Right lobe of liver (tissue), 6 donors: ENCODE data around the gene TRIM66. TPM values are rescaled to one million over a fixed set of nuclear protein-coding genes. Genes with fewer than 3 reads are reported as not detected.
A peak's percentile ranks its signal among the peaks of the same experiment; 100 is the strongest.

Experiments used
- ATAC-seq, 4 donors: fragments of 200-7000 bp; cut with Tn5 transposase; one replicate each; pipeline ENCODE4 v1.9.1; 2020; ENCODE audit warnings: mild to moderate bottlenecking in 4 of 4, moderate library complexity in 4 of 4
- DNase-seq, 3 donors: peaks; one replicate each; pipeline ENCODE4 v3.0.0-alpha.2; 2020
- H3K27ac ChIP-seq, 3 donors: fragments of 200-600 bp; one replicate each; pipeline ENCODE4 v1.8.0; 2022
- H3K27me3 ChIP-seq, 2 donors: fragments of 200-600 bp; one replicate each; pipeline ENCODE4 v1.8.0; 2022
- H3K36me3 ChIP-seq, 4 donors: fragments of 200-600 bp; sonication (generic) in 1 of 4; one replicate each; pipeline versions ENCODE4 v1.5.1 to v1.8.0; 2017 to 2022; ENCODE audit warnings: control low read depth in 1 of 4
- H3K4me1 ChIP-seq, 4 donors: fragments of 200-600 bp; sonication (generic) in 1 of 4; one replicate each; pipeline versions ENCODE4 v1.5.1 to v1.8.0; 2017 to 2022; ENCODE audit warnings: control low read depth in 1 of 4
- H3K4me3 ChIP-seq, 3 donors: fragments of 200-600 bp; one replicate each; pipeline ENCODE4 v1.8.0; 2022
- H3K9me3 ChIP-seq, 4 donors: fragments of 200-600 bp; sonication (generic) in 1 of 4; one replicate each; pipeline versions ENCODE4 v1.5.1 to v1.8.0; 2017 to 2022; ENCODE audit warnings: control low read depth in 1 of 4
- POLR2A ChIP-seq: fragments of 450-650 bp; IDR thresholded peaks from one replicate; pipeline ENCODE4 v1.6.1; 2017; ENCODE audit warnings: antibody characterized with exemption, mild to moderate bottlenecking
- WGBS: methylation state at CpG from one replicate; pipeline ENCODE4 v1.1.6; 2018; ENCODE audit warnings: low coverage, low lambda C conversion rate; ENCODE audit not compliant: insufficient coverage; ENCODE audit errors: missing lambda C conversion rate; 5-methylcytosine and 5-hydroxymethylcytosine counted together
- intact Hi-C, 2 donors: fragments of 100-400 bp; cut with DNase I; formaldehyde crosslinking; loops; one replicate each; pipeline versions ENCODE4 v1.11.2 to v1.14.1; 2022
- total RNA-seq, 6 experiments: library from RNA; depleted of rRNA in 2 of 6; stranded (reverse); fragments of >200 nt in 2 of 6; fragmentation: NEBNext Ultra II Directional in 3 of 6; extraction: Animal tissue kit (Norgen Biotek cat#: 25700) in 3 of 6; gene quantifications; one replicate each; pipeline versions ENCODE4 v1.1.0 to v1.2.4, GENCODE V29; 2016 to 2023
- TF ChIP-seq, protein P1 (sequence below), 4 donors: fragments of 200-600 bp in 3 of 4; fragments of 450-650 bp in 1 of 4; IDR thresholded peaks; one replicate each; pipeline versions ENCODE4 v1.5.1 to v1.8.0; 2016 to 2022; ENCODE audit warnings: antibody characterized with exemption in 4 of 4, mild to moderate bottlenecking in 2 of 4
- donor health status: DM: no; HTN: yes; CAD: no.
- donor health status: DM: no; HTN: no; CAD: no.
- donor health status: DM: no; HTN: no; CAD: no.
- donor health status: DM: no; HTN: yes; CAD: no.
- donor health status: DM: no; HTN: yes; CAD: no.

Gene TRIM66
- total RNA-seq, 6 experiments from 2014 or later: 4.0 to 16.4 (median 6.9) TPM

DNA sequence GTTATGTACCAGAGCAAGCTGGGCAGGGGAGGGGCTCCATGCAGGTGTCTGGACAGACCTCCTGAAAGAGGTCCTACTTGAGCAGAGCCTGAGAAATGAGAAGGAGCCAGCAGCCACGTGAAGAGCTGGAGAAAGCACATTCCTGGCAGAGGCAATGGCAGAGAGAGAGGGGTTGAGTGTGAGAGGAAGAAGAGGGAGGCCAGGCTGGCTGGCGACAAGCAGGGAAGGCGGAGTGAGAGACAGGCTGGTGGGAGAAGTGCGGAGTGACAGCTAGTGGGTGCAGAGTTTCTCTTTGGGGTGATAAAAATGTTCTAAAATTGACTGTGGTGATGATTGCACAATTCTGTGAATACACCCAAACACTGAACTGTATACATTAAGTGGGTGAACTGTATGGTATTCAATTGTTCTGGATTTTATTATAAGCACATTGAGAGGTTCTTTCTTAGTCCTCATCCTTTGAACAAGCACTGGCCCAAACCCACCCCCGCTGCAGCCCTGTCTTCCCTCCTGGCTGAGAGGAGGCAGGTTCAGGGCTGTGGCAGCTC is 29.5 kb upstream of the TRIM66 start:
- Histone ChIP-seq H3K4me1 (peaks cover 0 to 29% (median 14%) of the 10 kb centered on the region in 4 donors), H3K27ac (no peak overlapping the region), H3K9me3 (no peaks in the 10 kb centered on the region), H3K27me3 (no peaks in the 10 kb centered on the region), H3K36me3 (peaks cover 0 to 15% (median 4%) of the 10 kb centered on the region in 4 donors), H3K4me3 (no peak overlapping the region)
- DNase-seq (no peak), ATAC-seq (no peak)
- 84% methylated on average over 5 of the region's 5 CpGs for WGBS
- intact Hi-C loops: no loop called here
- no peak for TF ChIP-seq POLR2A
- TF ChIP-seq, protein P1, sequence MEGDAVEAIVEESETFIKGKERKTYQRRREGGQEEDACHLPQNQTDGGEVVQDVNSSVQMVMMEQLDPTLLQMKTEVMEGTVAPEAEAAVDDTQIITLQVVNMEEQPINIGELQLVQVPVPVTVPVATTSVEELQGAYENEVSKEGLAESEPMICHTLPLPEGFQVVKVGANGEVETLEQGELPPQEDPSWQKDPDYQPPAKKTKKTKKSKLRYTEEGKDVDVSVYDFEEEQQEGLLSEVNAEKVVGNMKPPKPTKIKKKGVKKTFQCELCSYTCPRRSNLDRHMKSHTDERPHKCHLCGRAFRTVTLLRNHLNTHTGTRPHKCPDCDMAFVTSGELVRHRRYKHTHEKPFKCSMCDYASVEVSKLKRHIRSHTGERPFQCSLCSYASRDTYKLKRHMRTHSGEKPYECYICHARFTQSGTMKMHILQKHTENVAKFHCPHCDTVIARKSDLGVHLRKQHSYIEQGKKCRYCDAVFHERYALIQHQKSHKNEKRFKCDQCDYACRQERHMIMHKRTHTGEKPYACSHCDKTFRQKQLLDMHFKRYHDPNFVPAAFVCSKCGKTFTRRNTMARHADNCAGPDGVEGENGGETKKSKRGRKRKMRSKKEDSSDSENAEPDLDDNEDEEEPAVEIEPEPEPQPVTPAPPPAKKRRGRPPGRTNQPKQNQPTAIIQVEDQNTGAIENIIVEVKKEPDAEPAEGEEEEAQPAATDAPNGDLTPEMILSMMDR (IDR thresholded peaks at IDR 0.05): no peak

- H3K27me3 ChIP-seq: no peaks in the 10 kb centered on the region
Observed at GRCh38 chr11:8709777-8710176, 27.3 kb upstream of the TRIM66 start.

GRCh38 chr11:8709002-8709672 is 26.7 kb upstream of the TRIM66 start:
- peak in 2 of 3 donors; percentile 61 to 77 for DNase-seq
- H3K36me3 ChIP-seq: peaks cover 0 to 17% (median 6%) of the 10 kb centered on the region in 4 donors
- 37% methylated on average over 5 of the region's 12 CpGs for WGBS

More at GRCh38 chr11:8709777-8710176, 27.3 kb upstream of the TRIM66 start:
- H3K36me3 ChIP-seq: peaks cover 0 to 17% (median 5%) of the 10 kb centered on the region in 4 donors
- no peak overlapping the region for H3K4me3 ChIP-seq
- TF ChIP-seq, protein P1 (IDR thresholded peaks at IDR 0.05): no peak
- no peak for TF ChIP-seq POLR2A
- intact Hi-C loops: loop anchor here in 1 of 2 donors (10.0 kb wide), 1 partner anchor 95 kb away; no protein-coding TSS in a partner anchor
- H3K9me3 ChIP-seq: no peaks in the 10 kb centered on the region
- WGBS: 50% methylated on average over 1 of the region's 4 CpGs
- no peak for ATAC-seq
- DNase-seq: no peak
- peak overlapping the region in 1 of 3 donors; percentile 20 for H3K27ac ChIP-seq
- H3K4me1 ChIP-seq: peaks cover 0 to 26% (median 12%) of the 10 kb centered on the region in 4 donors

DNA sequence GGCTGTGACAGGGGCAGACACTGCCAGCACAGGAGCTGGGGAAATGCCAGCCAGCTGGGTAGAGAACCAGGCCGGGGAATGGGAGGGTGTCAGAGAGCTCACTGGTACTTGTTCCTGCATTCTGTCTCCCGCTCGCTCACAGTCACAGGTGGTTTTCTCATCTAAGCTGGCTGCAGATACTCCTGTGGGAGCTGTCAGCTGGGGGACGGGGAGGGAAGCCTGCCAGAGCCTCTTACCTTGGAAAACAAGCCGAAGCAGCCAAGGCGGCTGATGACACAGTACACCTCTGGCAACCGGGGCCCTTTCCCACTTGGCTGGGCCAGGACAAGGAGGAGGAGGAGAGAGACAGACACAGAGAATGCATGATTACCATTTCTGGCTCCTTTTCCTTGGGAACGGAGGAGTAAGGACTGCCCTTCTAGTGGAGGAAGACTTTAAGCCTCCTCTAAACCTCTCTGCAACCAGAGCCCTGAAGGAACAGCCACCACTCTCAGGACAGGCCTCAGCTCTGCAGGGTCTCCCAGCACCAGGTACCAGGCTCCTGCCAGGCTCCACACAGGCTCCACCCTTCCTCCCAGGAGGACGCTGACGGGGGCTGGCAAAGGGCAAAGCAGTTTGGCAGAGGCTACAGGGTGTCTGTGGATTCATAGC is 25.2 kb upstream of the TRIM66 start:
- DNase-seq: no peak
- Histone ChIP-seq H3K4me1 (peaks cover 0 to 13% (median 6%) of the 10 kb centered on the region in 4 donors), H3K9me3 (no peaks in the 10 kb centered on the region), H3K4me3 (no peak overlapping the region), H3K27ac (no peak overlapping the region), H3K36me3 (peaks cover 0 to 27% (median 11%) of the 10 kb centered on the region in 4 donors), H3K27me3 (no peaks in the 10 kb centered on the region)
- no peak for ATAC-seq
- intact Hi-C loops: loop anchor here in 1 of 2 donors (10.0 kb wide), 1 partner anchor 97 kb away; no protein-coding TSS in a partner anchor
- no peak for TF ChIP-seq POLR2A
- TF ChIP-seq, protein P1 (IDR thresholded peaks at IDR 0.05): no peak
- WGBS: 60% methylated on average over 3 of the region's 10 CpGs

More at GRCh38 chr11:8709002-8709672, 26.7 kb upstream of the TRIM66 start:
- Histone ChIP-seq H3K9me3 (no peaks in the 10 kb centered on the region), H3K27ac (peak overlapping the region in 1 of 3 donors; percentile 20), H3K27me3 (no peaks in the 10 kb centered on the region), H3K4me3 (no peak overlapping the region), H3K4me1 (peaks cover 0 to 20% (median 9%) of the 10 kb centered on the region in 4 donors)
- intact Hi-C loops: loop anchor here in 1 of 2 donors (10.0 kb wide), 1 partner anchor 96 kb away; no protein-coding TSS in a partner anchor
- TF ChIP-seq POLR2A: no peak
- TF ChIP-seq, protein P1 (IDR thresholded peaks at IDR 0.05): no peak
- ATAC-seq: peak; percentile 72 to 95 (median 80)
